ENCODE data around the gene NTMT2.

DNA sequence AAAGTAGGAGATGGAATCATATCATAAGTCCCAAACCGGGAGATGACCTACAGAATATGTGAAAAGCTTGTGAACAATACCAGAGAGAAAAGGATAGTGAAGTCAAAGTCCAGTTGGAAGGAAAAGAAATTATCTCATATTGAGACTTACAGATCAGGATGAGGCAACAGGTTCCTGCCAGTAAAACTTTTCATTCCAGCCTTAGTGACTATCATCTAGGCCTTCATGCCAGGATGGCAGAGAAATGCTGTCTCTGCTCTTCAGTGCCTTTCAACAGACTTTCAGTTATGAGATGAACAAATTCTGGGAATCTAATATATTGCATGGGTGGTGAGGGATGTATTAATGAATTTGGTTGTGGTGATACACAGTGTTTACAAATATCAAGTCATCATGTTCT is 52.3 kb downstream of the NTMT2 start:
- TF ChIP-seq, protein P1, sequence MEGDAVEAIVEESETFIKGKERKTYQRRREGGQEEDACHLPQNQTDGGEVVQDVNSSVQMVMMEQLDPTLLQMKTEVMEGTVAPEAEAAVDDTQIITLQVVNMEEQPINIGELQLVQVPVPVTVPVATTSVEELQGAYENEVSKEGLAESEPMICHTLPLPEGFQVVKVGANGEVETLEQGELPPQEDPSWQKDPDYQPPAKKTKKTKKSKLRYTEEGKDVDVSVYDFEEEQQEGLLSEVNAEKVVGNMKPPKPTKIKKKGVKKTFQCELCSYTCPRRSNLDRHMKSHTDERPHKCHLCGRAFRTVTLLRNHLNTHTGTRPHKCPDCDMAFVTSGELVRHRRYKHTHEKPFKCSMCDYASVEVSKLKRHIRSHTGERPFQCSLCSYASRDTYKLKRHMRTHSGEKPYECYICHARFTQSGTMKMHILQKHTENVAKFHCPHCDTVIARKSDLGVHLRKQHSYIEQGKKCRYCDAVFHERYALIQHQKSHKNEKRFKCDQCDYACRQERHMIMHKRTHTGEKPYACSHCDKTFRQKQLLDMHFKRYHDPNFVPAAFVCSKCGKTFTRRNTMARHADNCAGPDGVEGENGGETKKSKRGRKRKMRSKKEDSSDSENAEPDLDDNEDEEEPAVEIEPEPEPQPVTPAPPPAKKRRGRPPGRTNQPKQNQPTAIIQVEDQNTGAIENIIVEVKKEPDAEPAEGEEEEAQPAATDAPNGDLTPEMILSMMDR (conservative IDR thresholded peaks at IDR 0.05) = no peak
- TF ChIP-seq EZH2 (IDR thresholded peaks at IDR 0.05; ENCODE audit: low read depth) = no peak

Measured in PC-9 (cell line).